GM06990 (cell line): Measurements from ENCODE around the gene ATP2C2.

Experiments
- DNase-seq: peaks from one replicate; pipeline ENCODE4 v3.0.0-alpha.2; 2011; ENCODE audit not compliant: insufficient read length; ENCODE audit errors: extremely low read depth
- H3K27me3 ChIP-seq: replicated peaks from 2 replicates; pipeline ENCODE4 v1.6.0; 2011; ENCODE audit warnings: low read length; ENCODE audit not compliant: control insufficient read depth, insufficient read depth
- H3K36me3 ChIP-seq: 2 replicates; pipeline ENCODE4 v1.5.1; 2011; ENCODE audit warnings: low read length; ENCODE audit not compliant: control insufficient read depth, insufficient read depth
- H3K4me3 ChIP-seq: replicated peaks from 2 replicates; pipeline ENCODE4 v1.5.1; 2011; ENCODE audit warnings: low read depth, mild to moderate bottlenecking, control low read depth, low read length
- TF ChIP-seq, protein P1 (sequence below): IDR thresholded peaks from 2 replicates; pipeline ENCODE4 v1.5.1; 2011; ENCODE audit warnings: low read length, control low read depth, mild to moderate bottlenecking, inconsistent platforms; ENCODE audit not compliant: insufficient read depth, poor library complexity, severe bottlenecking

Gene ATP2C2

GRCh38 chr16:84462296-84463210 lies 94.2 kb downstream of the ATP2C2 start:
- Histone ChIP-seq H3K27me3 (no peaks in the 10 kb centered on the region), H3K4me3 (no peak overlapping the region), H3K36me3 (no peaks in the 10 kb centered on the region)
- TF ChIP-seq, protein P1, sequence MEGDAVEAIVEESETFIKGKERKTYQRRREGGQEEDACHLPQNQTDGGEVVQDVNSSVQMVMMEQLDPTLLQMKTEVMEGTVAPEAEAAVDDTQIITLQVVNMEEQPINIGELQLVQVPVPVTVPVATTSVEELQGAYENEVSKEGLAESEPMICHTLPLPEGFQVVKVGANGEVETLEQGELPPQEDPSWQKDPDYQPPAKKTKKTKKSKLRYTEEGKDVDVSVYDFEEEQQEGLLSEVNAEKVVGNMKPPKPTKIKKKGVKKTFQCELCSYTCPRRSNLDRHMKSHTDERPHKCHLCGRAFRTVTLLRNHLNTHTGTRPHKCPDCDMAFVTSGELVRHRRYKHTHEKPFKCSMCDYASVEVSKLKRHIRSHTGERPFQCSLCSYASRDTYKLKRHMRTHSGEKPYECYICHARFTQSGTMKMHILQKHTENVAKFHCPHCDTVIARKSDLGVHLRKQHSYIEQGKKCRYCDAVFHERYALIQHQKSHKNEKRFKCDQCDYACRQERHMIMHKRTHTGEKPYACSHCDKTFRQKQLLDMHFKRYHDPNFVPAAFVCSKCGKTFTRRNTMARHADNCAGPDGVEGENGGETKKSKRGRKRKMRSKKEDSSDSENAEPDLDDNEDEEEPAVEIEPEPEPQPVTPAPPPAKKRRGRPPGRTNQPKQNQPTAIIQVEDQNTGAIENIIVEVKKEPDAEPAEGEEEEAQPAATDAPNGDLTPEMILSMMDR, result no peak
- DNase-seq, result no peak

GRCh38 chr16:84463221-84463620 lies 94.9 kb downstream of the ATP2C2 start:
- Histone ChIP-seq H3K27me3 (no peaks in the 10 kb centered on the region), H3K36me3 (no peaks in the 10 kb centered on the region), H3K4me3 (no peak overlapping the region)
- no peak for DNase-seq
- TF ChIP-seq, protein P1, result no peak

DNA sequence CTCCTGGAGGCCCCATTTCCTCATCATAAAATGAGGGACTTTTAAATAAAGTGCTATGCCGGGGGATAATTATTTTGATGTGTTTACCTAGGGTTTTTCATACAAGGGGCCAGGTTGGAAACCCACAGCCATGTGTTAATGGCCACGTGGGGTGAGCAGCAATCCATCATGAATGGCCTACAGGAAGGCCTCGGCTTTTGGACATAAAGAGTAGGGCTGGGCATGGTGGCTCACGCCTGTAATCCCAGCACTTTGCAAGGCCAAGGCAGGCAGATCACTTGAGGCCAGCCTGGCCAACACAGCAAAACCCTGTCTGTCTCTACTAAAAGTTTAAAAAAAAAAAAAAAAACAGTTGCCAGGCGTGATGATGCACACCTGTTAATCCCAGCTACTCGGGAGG lies 95.8 kb downstream of the ATP2C2 start:
- TF ChIP-seq, protein P1, result no peak
- H3K36me3 ChIP-seq, result no peaks in the 10 kb centered on the region
- no peak overlapping the region for H3K4me3 ChIP-seq
- DNase-seq, result no peak
- no peaks in the 10 kb centered on the region for H3K27me3 ChIP-seq

DNA sequence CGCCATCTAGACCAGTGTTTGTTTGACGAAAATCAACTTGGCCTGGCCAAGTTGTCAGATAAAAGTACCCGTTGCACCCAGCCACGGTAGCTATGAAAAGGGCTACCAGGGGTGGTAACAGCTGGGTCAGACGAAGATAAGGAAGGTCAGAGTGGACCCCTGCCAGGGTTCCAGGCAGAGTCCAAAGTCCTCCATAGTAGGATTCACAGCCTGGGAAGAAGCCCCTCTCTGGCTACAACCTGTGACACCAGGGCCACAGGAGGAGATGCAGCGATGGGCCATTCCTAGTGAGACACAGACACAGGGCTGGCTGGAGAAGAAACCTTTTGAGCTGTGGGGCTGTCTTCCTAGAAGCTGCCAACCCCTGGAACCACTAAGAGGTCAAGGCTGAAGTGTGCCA lies 96.8 kb downstream of the ATP2C2 start:
- Histone ChIP-seq H3K4me3 (no peak overlapping the region), H3K36me3 (no peaks in the 10 kb centered on the region), H3K27me3 (no peaks in the 10 kb centered on the region)
- DNase-seq, result no peak
- TF ChIP-seq, protein P1, result no peak

DNA sequence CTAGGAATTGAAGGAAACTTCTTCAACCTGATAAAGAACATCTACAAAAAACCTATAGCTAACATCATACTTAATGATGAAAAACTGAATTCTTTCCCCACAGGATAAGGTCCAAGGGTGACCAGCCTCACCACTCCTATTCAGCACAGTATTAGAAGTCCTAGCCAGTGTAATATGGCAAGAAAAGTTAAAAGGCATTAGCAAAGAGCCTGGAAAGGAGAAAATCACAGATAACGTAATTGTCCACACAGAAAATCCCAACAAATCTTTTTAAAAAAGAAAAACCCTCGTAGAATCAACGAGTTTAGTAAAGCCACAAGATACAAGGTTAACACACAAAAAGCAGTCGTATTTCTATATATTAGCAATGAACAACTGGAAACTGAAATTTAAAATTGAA lies 98.4 kb downstream of the ATP2C2 start:
- no peak for DNase-seq
- TF ChIP-seq, protein P1, result no peak
- H3K27me3 ChIP-seq, result no peaks in the 10 kb centered on the region
- no peaks in the 10 kb centered on the region for H3K36me3 ChIP-seq
- H3K4me3 ChIP-seq, result no peak overlapping the region
